Stimulated activated CD4-positive, alpha-beta T cell treated with anti-CD3 and anti-CD28 coated beads, Interleukin-2, amount 100 ng/mL, for 4 hours (primary cell): ENCODE measurements around the gene CCHCR1.

Experiments used
- DNase-seq: peaks from one replicate; pipeline ENCODE4 v3.0.0-alpha.2; 2020; ENCODE audit warnings: low read depth

The CCHCR1 gene

GRCh38 chr6:31129130-31129529, 28.5 kb downstream of the CCHCR1 start:
- no peak for DNase-seq

DNA sequence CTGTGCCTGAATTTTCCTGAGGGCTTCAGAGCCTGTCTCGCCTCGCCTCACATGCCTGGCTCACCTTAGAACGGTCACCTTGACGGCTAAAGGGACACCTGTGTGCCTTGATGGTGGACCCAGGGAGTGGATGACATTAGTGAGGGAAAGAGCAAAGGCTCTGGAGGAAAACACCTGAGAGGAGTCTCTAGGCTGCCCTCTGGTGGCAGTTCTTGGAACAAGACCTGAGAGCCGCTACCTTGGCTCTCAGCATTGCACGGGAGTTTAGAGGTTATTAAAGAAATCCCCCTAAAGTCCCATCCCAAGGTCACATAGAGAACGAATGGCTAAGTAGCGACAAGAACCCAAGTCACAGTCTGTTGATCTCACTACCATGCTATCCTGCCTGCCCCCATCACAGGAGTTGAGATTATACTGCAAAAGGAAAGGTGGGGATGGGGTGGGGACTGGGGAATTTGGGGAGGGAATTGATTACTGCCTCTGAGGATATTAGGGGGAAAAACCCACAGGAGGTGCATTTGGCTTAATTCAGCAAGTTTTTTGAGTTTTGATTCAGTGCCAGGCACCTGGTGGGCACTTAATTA, 29.4 kb downstream of the CCHCR1 start:
- peak; percentile 50 for DNase-seq

DNA sequence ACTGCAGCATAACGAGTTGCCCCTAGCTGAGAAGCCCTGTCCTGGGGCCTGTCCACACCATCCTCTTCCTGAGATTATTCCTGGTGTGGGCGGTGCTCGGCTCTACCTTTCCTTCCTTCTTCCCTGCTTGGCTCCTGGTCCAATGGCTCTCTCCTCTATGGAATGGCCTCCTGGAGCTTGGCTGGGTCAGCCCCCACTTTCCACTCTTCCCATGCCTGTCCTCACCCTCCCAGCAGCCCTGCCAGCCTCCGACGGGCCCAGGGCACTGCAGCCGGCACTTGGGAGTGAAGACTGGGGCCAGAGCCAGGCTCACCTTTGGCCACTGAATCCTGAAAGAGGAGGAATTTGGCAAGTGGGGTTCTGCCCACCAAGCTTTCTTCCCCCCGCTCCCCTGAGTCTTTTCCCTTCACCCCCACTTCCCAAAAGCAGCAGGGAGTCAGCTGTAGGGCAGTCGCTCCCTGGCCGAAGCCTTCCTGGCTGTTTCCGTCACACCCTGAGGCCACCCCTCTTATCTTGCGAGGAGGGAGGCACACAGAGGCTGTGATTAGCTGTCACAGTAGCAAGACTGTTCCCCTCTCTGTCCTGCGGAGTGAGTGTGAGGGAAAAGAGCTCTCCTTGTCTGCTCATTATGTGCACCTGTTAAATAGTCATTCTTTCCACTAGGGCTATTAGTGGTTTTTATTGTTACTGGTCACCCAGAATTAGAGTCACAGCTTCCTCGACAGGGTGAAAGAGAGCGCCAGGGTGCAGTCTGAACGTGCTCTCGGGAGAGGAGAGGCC, 31.0 kb downstream of the CCHCR1 start:
- no peak for DNase-seq

DNA sequence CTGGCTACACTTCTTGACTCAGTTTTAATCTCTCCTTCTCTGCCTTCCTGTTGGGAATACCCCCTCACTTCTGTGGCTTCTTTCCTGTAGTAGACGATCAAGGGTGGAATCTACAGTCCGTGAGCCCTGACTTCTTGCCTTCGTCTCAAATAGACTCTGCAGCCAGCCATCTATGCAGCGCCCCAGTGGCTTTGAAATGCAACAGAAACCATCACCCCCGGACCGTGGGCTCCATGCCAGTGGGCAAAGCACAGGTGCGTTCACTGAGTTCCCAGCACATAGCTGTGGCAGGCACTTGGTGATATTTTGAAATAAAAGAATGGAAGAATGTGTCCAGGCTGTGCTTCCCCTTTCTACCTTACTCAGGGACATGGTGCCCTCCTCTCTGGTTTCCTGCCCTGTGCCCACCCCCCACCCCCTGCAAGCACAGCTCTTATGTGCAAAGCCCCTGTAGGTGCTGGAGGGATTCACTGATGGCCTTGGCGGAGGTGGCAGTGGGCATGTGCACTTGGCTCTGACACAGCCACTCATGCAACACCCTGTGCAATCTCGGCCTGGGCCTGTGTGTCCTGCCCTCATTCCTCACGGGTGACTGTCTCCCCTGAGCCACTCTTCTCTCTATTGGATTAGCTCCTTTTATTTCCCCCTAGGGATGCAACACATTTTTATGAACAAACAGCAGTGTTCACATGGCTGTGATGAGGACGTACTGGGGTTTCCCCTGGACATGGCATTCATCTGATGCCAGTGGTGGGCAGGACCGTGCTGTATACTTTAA, 31.8 kb downstream of the CCHCR1 start:
- DNase-seq: no peak

GRCh38 chr6:31125162-31125561, 32.4 kb downstream of the CCHCR1 start:
- no peak for DNase-seq

DNA sequence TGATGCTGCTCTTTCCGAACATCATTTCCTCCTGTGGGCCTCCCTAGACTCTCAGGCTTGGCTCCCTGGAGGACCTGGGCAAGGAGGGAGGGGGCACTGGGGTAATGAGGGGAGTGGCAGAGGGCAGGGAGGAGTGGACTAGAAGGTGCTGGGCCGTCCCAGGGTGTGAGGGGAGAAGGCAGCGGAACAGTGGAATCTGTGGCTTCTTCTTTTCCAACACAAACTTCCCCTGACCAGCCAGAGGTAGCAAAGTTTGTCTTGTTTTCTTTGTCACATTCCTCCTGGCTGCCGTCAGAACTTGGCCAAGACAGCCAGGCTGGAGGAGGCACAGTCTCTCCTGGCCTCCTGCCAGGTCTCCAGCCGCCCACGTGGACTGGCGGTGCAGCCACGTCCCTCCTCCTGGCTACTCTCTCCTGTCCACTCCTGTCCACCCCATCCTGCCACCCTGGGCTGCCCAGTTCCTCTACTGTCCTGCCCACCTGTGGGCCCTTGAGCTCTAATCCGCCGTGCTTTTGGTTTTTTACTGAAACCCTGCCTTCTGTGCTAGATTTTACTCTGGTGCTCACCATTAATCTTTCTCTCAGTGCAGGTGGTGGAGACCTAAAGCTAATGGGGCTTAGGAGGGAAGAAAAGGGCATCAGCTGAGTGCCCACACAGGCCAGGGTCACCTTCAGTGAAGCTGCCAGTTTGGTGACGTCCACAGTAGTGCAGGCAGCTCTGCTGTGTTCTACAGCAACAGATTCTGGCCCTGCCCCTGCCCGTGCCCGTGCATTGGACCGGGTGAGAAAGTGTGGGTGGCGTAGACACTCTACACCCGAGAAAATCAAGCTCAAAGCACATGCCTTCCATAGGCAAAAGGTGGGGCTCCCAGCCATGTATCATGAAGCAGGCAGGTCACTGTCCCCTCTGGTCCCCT, 34.6 kb downstream of the CCHCR1 start:
- no peak for DNase-seq

GRCh38 chr6:31121131-31121790, 36.3 kb downstream of the CCHCR1 start:
- no peak for DNase-seq

- DNase-seq: no peak
Measured at GRCh38 chr6:31120151-31120915, 37.3 kb downstream of the CCHCR1 start, which contains the start of gene CDSN. TSS of gene CDSN (minus strand) at chr6:31120446. CDS start at chr6:31120419, 27 bp downstream.

DNA sequence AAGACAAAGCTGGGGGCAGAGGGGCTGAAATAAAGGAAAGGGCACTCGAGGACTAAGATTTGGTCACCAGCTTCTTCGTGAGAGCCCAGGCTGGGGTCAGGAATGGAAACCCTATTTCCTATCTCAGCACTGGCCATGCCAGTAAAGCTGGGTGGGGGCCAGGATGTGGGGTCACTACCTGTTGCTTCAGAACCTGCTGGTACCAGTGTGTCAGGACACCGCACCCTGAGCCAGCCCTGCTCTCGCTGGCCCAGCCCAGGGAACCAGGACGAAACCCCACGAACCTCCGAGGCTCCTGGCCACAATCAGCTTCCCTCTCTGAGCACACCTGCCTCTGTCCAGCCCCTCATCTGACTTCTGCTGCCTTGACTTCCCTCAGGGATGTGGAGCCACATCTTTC, 39.4 kb downstream of the CCHCR1 start:
- no peak for DNase-seq

DNA sequence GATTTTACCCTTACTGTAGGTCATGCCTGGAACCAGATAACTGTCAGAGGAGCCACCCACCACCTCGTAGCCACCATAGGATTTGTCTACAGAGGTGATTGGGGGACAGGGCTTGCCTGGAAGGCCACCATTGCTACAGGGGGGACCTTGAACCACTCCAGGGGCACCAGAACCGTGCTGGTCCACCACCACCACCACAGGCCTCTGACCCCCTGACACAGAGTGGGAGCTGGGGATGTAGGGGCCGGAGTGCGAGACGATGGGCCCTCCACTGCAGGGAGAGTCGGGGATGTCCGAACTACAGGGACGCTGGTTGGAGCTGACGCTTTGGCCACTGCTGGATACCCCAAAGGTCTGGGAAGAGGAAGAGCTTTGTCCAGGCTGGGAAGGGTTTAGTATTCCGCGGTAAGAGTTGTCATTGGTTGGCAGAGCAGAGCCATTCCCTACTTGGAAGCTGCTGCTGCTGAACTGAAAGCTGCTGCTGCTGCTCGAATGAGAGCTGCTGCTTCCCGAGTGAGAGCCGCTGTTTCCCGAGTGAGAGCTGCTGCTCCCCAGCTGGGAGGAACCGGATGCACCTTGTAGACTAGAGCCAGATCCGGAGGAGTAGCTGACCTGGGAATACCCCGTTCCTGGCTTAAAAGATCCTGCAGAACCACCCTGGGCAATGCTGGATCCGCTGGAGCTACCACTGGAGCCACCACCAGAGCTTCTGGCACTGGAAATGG, 40.8 kb downstream of the CCHCR1 start:
- DNase-seq: no peak

- DNase-seq: no peak
Measured at GRCh38 chr6:31115941-31116560, 41.6 kb downstream of the CCHCR1 start.

DNA sequence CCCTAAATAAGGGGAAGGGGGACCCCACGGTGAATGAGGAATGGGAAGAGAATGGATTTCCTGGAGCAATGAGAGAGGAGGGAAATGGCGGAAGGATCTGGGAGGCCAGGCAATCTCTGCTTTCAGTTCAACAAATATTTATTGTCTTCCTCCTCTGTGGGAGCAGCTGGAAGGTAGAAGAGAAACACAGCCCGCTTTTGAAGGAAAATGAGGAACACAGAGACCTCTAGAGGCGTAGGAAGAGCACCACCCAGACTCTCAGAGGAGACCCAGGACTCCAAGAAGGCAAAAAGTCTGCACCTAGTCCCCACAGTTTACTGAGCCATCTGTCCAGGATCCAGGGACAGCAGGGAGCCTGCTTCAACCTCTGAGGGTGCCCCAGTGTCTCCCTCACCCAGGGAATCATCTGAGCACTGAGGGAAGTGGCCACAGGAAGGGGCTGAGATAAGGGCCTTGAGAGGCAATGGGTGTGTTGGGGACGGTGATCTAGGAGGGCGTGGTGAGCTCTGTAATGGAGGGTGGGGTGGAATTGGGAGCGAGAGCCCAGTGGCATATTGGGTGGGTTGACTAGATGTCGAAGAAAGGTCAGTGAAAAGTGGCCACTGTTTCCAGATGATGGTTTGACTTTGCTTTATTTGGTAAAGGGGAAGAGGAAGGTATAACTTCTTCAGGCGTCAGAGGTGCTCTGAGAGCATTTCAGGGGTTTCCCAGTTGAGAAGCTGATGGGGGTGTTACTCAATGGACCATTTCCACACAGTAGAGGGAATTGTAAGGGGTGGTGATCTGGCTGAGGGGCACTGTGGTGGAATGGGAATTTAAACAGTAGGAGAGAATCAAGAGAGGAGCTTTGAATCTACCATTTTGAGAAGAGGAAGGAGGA, 42.4 kb downstream of the CCHCR1 start:
- DNase-seq: no peak

DNA sequence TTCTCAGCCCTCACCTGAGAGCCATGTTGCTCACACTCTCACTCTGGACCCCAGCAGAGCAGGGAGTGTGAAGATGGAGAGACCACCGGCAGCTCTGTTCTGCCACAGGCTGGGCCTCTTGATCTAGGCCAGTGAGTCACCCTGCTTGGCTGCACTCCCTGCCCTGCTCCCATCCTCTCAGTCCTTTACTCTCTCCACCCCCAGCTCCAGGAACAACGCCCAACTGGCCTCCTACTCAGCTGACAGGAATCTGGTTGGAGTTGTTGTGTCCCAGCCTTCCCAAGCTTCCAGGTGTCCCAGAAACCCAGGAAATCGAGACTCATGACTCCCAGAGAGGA, 43.1 kb downstream of the CCHCR1 start, which contains the start of gene PSORS1C1:
Gene PSORS1C1 (plus strand): TSS at position 260 of the 338 bp plus-strand sequence. CDS start 14,833 bp downstream, outside the sequence.
- no peak for DNase-seq

- DNase-seq: no peak
Measured at GRCh38 chr6:31113861-31114540, 43.6 kb downstream of the CCHCR1 start.

GRCh38 chr6:31112478-31112877, 45.1 kb downstream of the CCHCR1 start, which contains the start of gene C6orf15:
TSS of gene C6orf15 (minus strand) at chr6:31112575. CDS start at chr6:31112555, 20 bp downstream.
- no peak for DNase-seq

DNA sequence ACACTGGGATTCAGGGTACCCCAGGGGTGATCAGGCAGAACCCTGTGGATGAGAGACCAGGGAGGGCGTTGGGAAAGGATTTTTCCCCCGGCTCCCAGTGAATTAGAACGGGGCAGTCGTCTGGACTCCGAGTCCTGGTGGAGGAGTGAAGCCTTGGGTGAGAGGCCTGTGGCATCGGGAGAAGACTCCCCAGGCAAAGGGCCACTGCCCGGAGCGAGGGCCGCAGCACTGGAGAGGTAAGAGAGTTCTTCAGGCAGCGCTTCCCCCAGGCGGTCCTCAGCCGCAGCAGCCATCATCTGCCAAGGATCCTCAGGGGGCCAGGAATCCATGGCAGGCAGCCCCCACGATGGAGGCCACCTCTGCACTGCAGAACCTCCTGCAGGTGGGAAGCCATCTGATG, 45.9 kb downstream of the CCHCR1 start:
- no peak for DNase-seq

DNA sequence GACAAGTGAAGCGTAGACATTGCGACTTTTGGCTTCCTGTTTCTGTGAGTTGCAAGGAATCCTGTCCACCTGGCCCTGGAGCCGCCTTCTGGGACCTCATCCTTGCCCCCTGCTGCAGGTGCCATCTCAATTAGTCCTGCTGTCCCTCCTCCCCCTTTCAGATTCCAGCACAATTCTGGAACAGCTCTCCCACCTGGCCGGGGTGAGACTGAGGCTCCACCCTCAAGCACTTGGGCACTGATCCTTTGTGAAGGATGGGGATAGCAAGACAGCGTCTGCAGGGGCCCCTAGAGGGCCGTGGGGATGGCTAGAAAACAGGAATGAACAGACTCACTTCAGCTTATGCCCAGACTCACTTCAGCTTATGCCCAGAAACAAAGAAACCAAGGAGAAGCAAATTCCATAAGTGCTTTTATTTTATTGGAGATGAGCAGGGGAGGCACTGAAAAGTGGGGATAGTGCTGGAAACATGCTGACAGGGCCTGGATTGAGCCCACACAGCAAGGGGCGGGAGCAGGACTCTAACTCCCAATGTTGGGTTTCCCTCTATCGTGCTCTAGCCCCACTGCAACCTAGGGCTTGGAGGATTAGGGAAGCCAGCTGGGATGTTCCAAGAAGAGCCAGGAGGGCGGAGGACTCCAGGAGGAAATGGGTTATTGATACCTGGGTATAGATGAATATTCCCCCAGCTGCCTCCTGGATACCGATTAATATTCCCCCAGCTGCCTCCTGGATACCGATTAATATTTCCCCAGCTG, 46.6 kb downstream of the CCHCR1 start:
- DNase-seq: no peak
